HepG2 (cell line): Measurements from ENCODE around the gene SPA17. TPM values are rescaled to one million over a fixed set of nuclear protein-coding genes. Genes with fewer than 3 reads are reported as not detected.

ENCODE experiments used
- ADNP ChIP-seq: sonication (generic); formaldehyde crosslinking; IDR thresholded peaks from 2 replicates; pipeline ENCODE4 v1.4.0; 2020; ENCODE audit warnings: missing genetic modification reagents
- BHLHE40 ChIP-seq: IDR thresholded peaks from 2 replicates; pipeline ENCODE4 v1.6.1; 2011; ENCODE audit warnings: low read length, improper control_type of control experiment
- CREBL2 ChIP-seq: sonication (generic); formaldehyde crosslinking; IDR thresholded peaks from 2 replicates; pipeline ENCODE4 v1.8.1; 2023; ENCODE audit warnings: missing genetic modification reagents, mild to moderate bottlenecking, borderline replicate concordance
- GFI1 ChIP-seq: sonication (generic); formaldehyde crosslinking; IDR thresholded peaks from 2 replicates; pipeline ENCODE4 v1.5.0; 2020; ENCODE audit warnings: missing genetic modification reagents, mild to moderate bottlenecking, borderline replicate concordance
- HIVEP1 ChIP-seq: sonication (generic); formaldehyde crosslinking; IDR thresholded peaks from 2 replicates; pipeline ENCODE4 v1.4.0; 2020; ENCODE audit warnings: mild to moderate bottlenecking, missing genetic modification reagents
- HMG20B ChIP-seq: conservative IDR thresholded peaks from 2 replicates; pipeline ENCODE4 v1.6.1; 2016; ENCODE audit warnings: missing genetic modification reagents, missing compliant biosample characterization
- MED13 ChIP-seq: sonication (generic); formaldehyde crosslinking; IDR thresholded peaks from 2 replicates; pipeline ENCODE4 v1.5.0; 2020; ENCODE audit warnings: missing genetic modification reagents
- NFE2L1 ChIP-seq: sonication (generic); formaldehyde crosslinking; IDR thresholded peaks from 2 replicates; pipeline ENCODE4 v1.4.0; 2020; ENCODE audit warnings: missing genetic modification reagents, mild to moderate bottlenecking, borderline replicate concordance
- RARG ChIP-seq: sonication (generic); formaldehyde crosslinking; IDR thresholded peaks from 2 replicates; pipeline ENCODE4 v1.4.0; 2020; ENCODE audit warnings: low read depth, mild to moderate bottlenecking, missing genetic modification reagents
- TBL1XR1 ChIP-seq: fragments of 150-350 bp; IDR thresholded peaks from 2 replicates; pipeline ENCODE4 v1.6.1; 2014; ENCODE audit warnings: borderline replicate concordance, low read length; ENCODE audit not compliant: partially characterized antibody
- TEAD3 ChIP-seq: optimal IDR thresholded peaks from 2 replicates; pipeline ENCODE3; 2016; ENCODE audit warnings: borderline replicate concordance
- THYN1 ChIP-seq: sonication (generic); formaldehyde crosslinking; IDR thresholded peaks from 2 replicates; pipeline ENCODE4 v1.8.1; 2023; ENCODE audit warnings: low read depth, mild to moderate bottlenecking, moderate library complexity, missing genetic modification reagents, borderline replicate concordance
- WIZ ChIP-seq: sonication (generic); formaldehyde crosslinking; IDR thresholded peaks from 2 replicates; pipeline ENCODE4 v1.5.1; 2020; ENCODE audit warnings: mild to moderate bottlenecking, missing genetic modification reagents
- ZFX ChIP-seq: sonication (generic); formaldehyde crosslinking; IDR thresholded peaks from 2 replicates; pipeline ENCODE4 v1.4.0; 2020; ENCODE audit warnings: mild to moderate bottlenecking, low read depth, missing genetic modification reagents, moderate library complexity
- ZNF549 ChIP-seq: sonication (generic); formaldehyde crosslinking; IDR thresholded peaks from 2 replicates; pipeline ENCODE4 v1.5.0; 2020; ENCODE audit warnings: missing genetic modification reagents
- ZNF670 ChIP-seq: sonication (generic); formaldehyde crosslinking; IDR thresholded peaks from 2 replicates; pipeline ENCODE4 v1.8.0; 2022; ENCODE audit warnings: mild to moderate bottlenecking, missing genetic modification reagents, borderline replicate concordance
- ZNF7 ChIP-seq: IDR thresholded peaks from 2 replicates; pipeline ENCODE4 v1.6.1; 2016; ENCODE audit warnings: missing biosample characterization, missing genetic modification reagents
- ZNF816 ChIP-seq: sonication (generic); formaldehyde crosslinking; IDR thresholded peaks from 2 replicates; pipeline ENCODE4 v1.8.0; 2022; ENCODE audit warnings: missing genetic modification reagents, mild to moderate bottlenecking, borderline replicate concordance
- ZSCAN25 ChIP-seq: sonication (generic); formaldehyde crosslinking; IDR thresholded peaks from 2 replicates; pipeline ENCODE4 v1.8.0; 2022; ENCODE audit warnings: mild to moderate bottlenecking, missing genetic modification reagents
- polyA plus RNA-seq, 8 experiments: library from polyadenylated mRNA; depleted of rRNA in 3 of 8; stranded (reverse) in 7 of 8; unstranded in 1 of 8; fragments of >200 nt; fragmentation: Illumina TruSeq in 4 of 8; extraction: Trizol in 4 of 8; gene quantifications; 2 replicates each; pipeline versions ENCODE4 v1.2.1 to v1.2.3, GENCODE V29; 2011 to 2016; ENCODE audit warnings: low read depth in 4 of 8, missing spikeins in 1 of 8, mixed read lengths in 1 of 8; ENCODE audit not compliant: insufficient read depth in 1 of 8
- total RNA-seq, 5 experiments: library from RNA; depleted of rRNA; stranded (reverse); fragments of >200 nt; fragmentation: Illumina TruSeq; extraction: Trizol; gene quantifications; 2 replicates each; pipeline ENCODE4 v1.2.3, GENCODE V29; 2016; ENCODE audit warnings: low read depth in 1 of 5
- TF ChIP-seq, protein P1 (sequence below): sonication (generic); formaldehyde crosslinking; IDR thresholded peaks from 2 replicates; pipeline ENCODE4 v1.4.0; 2020; ENCODE audit warnings: mild to moderate bottlenecking, missing genetic modification reagents, borderline replicate concordance
- TF ChIP-seq, protein P2 (sequence below): sonication (generic); formaldehyde crosslinking; IDR thresholded peaks from 2 replicates; pipeline ENCODE4 v1.8.0; 2022; ENCODE audit warnings: missing genetic modification reagents, mild to moderate bottlenecking, inconsistent platforms, borderline replicate concordance
- TF ChIP-seq, protein P3 (sequence below): IDR thresholded peaks from 2 replicates; pipeline ENCODE4 v1.6.1; 2016; ENCODE audit warnings: missing compliant biosample characterization, missing genetic modification reagents, borderline replicate concordance

SPA17 gene
- total and polyA plus RNA-seq, 2 of the 13 experiments (the other 11 are each of a cell fraction or from before 2014, with no cell fraction given), result 4.4 to 8.4 TPM

GRCh38 chr11:124746621-124747243, 73.0 kb downstream of the SPA17 start (continued):
- TF ChIP-seq, protein P1, sequence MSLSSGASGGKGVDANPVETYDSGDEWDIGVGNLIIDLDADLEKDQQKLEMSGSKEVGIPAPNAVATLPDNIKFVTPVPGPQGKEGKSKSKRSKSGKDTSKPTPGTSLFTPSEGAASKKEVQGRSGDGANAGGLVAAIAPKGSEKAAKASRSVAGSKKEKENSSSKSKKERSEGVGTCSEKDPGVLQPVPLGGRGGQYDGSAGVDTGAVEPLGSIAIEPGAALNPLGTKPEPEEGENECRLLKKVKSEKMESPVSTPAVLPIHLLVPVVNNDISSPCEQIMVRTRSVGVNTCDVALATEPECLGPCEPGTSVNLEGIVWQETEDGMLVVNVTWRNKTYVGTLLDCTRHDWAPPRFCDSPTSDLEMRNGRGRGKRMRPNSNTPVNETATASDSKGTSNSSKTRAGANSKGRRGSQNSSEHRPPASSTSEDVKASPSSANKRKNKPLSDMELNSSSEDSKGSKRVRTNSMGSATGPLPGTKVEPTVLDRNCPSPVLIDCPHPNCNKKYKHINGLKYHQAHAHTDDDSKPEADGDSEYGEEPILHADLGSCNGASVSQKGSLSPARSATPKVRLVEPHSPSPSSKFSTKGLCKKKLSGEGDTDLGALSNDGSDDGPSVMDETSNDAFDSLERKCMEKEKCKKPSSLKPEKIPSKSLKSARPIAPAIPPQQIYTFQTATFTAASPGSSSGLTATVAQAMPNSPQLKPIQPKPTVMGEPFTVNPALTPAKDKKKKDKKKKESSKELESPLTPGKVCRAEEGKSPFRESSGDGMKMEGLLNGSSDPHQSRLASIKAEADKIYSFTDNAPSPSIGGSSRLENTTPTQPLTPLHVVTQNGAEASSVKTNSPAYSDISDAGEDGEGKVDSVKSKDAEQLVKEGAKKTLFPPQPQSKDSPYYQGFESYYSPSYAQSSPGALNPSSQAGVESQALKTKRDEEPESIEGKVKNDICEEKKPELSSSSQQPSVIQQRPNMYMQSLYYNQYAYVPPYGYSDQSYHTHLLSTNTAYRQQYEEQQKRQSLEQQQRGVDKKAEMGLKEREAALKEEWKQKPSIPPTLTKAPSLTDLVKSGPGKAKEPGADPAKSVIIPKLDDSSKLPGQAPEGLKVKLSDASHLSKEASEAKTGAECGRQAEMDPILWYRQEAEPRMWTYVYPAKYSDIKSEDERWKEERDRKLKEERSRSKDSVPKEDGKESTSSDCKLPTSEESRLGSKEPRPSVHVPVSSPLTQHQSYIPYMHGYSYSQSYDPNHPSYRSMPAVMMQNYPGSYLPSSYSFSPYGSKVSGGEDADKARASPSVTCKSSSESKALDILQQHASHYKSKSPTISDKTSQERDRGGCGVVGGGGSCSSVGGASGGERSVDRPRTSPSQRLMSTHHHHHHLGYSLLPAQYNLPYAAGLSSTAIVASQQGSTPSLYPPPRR (CRISPR knock-in tag), result no peak
- peak; percentile 20; the same call in 1 of the 2 replicates for TF ChIP-seq HMG20B (CRISPR knock-in tag)
- TF ChIP-seq CREBL2 (CRISPR knock-in tag), result no peak
- TF ChIP-seq GFI1 (CRISPR knock-in tag), result no peak
- no peak for TF ChIP-seq ZNF549 (CRISPR knock-in tag)
- TF ChIP-seq, protein P2, sequence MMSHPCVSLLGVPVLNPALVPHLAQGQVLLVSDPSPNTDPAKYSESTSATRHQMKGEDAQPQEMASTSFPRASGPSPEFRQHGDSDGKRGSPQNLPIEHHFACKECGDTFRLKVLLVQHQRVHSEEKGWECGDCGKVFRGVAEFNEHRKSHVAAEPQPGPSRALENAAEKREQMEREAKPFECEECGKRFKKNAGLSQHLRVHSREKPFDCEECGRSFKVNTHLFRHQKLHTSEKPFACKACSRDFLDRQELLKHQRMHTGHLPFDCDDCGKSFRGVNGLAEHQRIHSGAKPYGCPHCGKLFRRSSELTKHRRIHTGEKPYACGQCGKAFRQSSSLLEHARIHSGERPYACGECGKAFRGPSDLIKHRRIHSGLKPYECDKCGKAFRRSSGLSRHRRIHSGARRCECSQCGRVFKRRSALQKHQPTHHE, result no peak; the same call in 1 of the 2 replicates
- no peak for TF ChIP-seq NFE2L1 (CRISPR knock-in tag)
- TF ChIP-seq ZSCAN25, result peak; percentile 33; the same call in 1 of the 2 replicates
- no peak for TF ChIP-seq RARG
- TF ChIP-seq HIVEP1 (CRISPR knock-in tag), result 0 out of 2 replicates have a peak, but pooled peaks have one; percentile 48
- TF ChIP-seq BHLHE40, result no peak; the same call in none of the 2 replicates
- TF ChIP-seq, protein P3, sequence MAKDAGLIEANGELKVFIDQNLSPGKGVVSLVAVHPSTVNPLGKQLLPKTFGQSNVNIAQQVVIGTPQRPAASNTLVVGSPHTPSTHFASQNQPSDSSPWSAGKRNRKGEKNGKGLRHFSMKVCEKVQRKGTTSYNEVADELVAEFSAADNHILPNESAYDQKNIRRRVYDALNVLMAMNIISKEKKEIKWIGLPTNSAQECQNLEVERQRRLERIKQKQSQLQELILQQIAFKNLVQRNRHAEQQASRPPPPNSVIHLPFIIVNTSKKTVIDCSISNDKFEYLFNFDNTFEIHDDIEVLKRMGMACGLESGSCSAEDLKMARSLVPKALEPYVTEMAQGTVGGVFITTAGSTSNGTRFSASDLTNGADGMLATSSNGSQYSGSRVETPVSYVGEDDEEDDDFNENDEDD, result no peak
- TF ChIP-seq ZFX (CRISPR knock-in tag), result 0 out of 2 replicates have a peak, but pooled peaks have one; percentile 3
- TF ChIP-seq TEAD3 (CRISPR knock-in tag), result peak; percentile 77
- TF ChIP-seq ADNP, result no peak
- no peak for TF ChIP-seq ZNF7 (CRISPR knock-in tag)
- 0 out of 2 replicates have a peak, but pooled peaks have one; percentile 69 for TF ChIP-seq WIZ (CRISPR knock-in tag)
- no peak for TF ChIP-seq THYN1
- TF ChIP-seq ZNF670 (CRISPR knock-in tag), result no peak
- no peak for TF ChIP-seq TBL1XR1
- TF ChIP-seq MED13 (CRISPR knock-in tag), result peak; percentile 56; the same call in 1 of the 2 replicates
- TF ChIP-seq ZNF816, result no peak
